HG03439 (cell line): ENCODE measurements around the gene ZMPSTE24.
"Not testable (repeated sequence)": the region's sequence is repeated elsewhere in the genome, so short reads cannot be mapped to it uniquely, and the experiment has no call there.

Experiments used
- ATAC-seq: cut with Tn5 transposase; IDR thresholded peaks from one replicate; pipeline ENCODE4 v1.9.1; 2021; ENCODE audit warnings: mild to moderate bottlenecking, moderate library complexity; ENCODE audit not compliant: unreplicated experiment

Gene ZMPSTE24

DNA sequence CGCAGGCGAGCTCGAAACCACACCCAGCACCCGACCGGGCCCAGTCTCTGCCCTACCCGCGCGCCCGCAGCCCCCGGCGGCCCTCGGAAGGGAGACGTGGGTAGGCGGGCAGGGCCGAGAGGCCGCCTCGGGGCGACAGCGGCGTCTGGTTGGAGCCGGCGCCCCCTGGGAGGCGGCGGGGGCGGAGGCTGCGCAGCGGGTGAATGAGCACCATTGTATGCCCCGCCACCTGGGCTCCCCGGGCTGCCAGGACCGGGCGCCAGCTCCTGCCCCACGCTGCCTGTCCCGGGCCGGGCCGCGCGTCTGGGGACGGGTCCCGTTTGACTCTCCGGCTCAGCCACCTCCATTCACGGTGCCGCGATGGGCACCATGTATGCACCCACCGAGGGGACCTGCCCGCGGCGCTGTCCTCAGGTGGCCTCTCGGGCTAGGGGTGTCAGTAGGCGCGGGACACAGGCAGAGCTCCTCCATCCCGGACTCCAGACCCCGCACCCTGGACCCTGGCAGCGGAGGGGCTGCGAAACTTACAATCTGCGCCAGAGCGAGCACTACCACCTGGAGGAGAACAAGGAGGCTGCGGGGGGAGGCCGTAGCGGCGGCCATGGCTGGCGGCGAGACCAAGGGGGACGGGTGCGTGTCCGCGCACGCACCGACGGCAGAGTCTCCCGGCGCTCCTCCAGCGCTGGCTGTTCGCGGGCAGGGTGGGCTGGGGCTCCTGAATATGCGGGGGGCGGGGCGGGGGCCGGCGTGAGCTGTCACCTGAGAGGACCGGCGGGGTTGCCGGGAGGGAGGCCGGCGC is 58.8 kb downstream of the ZMPSTE24 start, which contains the start of gene COL9A2:
TSS of gene COL9A2 (minus strand) at position 692 of the 799 bp plus-strand sequence. CDS start at position 603, 89 bp downstream.
- ATAC-seq = no peak

GRCh38 chr1:40317394-40318074 is 59.5 kb downstream of the ZMPSTE24 start:
- ATAC-seq = no peak

GRCh38 chr1:40318476-40318875 is 60.4 kb downstream of the ZMPSTE24 start:
- no peak for ATAC-seq

DNA sequence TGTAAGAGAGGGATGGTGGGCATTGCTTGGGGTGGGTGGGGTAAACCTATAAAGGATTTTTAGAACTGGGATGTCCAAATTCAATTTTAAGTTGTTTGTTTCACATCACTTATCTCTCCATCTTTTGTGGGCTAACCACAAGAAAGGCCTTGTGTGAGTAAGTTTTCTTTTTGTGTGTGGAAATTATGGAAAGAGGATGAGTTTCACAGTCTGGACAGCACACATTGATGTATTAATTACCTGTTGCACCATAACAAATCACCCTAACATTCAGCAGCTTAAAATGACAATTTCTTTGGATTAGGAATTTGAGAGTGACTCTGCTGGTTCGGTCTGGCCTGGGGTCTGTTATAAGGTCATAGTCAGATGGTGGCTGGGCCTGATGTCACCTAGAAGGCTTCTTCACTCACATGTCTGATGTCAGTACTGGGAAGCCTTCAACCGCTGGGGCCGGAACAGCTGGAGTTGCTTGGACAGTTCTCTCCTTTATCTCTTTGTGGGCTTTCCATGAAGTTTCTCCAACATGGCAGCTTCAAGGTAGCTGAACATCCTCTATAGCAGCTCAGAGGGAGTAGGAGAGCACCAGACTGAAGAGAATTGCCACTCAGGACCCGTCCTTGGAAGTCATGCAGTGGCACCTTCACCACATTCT is 61.1 kb downstream of the ZMPSTE24 start:
- no peak for ATAC-seq

DNA sequence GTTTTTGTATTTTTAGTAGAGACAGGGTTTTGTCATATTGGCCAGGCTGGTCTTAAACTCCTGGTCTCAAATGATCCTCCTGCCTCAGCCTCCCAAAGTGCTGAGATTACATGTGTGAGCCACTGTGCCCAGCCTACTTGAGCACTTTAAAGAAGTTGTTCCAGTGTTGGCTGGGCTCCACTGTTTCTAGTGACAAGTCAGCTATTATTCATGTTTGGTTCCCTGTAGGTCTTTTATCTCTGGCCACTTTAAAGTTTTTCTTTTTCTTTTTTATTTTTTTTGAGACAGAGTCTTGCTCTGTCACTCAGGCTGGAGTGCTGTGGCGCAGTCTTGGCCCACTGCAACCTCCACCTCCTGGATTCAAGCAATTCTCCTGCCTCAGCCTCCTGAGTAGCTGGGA is 73.4 kb downstream of the ZMPSTE24 start:
- not testable (repeated sequence) for ATAC-seq

DNA sequence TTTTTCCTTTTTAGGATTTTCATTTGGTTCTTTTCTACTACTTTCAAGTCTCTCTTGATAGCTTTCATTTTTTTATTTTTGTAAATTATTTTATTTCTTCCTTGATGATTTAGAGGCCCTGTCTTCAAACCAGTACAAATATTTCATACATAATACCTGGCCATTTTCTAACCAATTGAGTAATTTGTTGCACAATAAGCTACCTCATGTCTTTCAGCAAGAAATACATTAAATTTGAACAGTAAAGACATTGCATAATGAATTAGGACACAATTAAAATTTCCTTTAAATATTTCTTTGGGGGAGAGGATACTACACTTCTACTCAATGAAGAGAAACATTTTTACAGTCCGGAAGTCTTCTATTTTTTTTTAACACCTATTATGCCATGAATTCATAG is 74.7 kb downstream of the ZMPSTE24 start:
- ATAC-seq = no peak

- no peak for ATAC-seq
These were observed 79.4 kb downstream of the ZMPSTE24 start for GRCh38 chr1:40337443-40337842.

DNA sequence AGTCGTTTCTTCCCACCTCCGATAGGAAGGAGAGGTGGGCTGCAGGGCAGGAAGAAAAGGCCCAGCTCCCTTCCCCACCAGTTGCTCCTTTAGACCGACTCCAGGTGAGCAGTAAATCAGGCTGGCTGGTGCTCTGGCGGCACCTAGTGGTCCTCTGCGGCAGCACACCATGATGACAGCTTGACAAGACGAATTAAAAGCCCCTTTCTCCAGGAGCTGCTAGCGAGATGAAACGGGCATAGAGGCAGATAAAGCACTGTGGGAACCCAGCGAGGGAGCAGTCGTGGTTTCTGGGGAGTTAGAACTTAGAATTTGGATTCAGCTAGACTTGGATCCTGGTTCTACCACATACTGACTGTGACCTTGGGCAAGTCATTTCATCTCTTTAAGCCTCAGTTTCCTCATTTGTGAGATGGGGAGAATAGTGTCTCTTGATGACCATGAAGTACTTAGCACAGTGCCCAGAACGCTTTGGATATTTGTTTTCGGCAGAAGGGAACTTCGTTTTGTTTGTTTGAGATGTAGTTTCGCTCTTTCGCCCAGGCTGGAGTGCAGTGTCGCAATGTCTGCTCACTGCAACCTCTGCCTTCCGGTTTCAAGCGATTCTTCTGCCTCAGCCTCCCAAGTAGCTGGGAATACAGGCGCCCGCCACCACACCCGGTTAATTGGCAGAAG is 80.8 kb downstream of the ZMPSTE24 start:
- ATAC-seq = no peak

GRCh38 chr1:40339420-40340323 is 81.6 kb downstream of the ZMPSTE24 start:
- ATAC-seq = no peak

- ATAC-seq = no peak
These were observed 83.7 kb downstream of the ZMPSTE24 start for GRCh38 chr1:40341491-40342380.

GRCh38 chr1:40342381-40342717 is 84.3 kb downstream of the ZMPSTE24 start:
- ATAC-seq = not testable (repeated sequence)
